HG03354 (cell line): Measurements from ENCODE around the gene MYBPHL.
"Not testable (repeated sequence)": the region's sequence is repeated elsewhere in the genome, so short reads cannot be mapped to it uniquely, and the experiment has no call there.

Experiments
- ATAC-seq: cut with Tn5 transposase; IDR thresholded peaks from one replicate; pipeline ENCODE4 v1.9.1; 2021; ENCODE audit warnings: mild to moderate bottlenecking; ENCODE audit not compliant: unreplicated experiment, poor library complexity, severe bottlenecking

Gene MYBPHL

DNA sequence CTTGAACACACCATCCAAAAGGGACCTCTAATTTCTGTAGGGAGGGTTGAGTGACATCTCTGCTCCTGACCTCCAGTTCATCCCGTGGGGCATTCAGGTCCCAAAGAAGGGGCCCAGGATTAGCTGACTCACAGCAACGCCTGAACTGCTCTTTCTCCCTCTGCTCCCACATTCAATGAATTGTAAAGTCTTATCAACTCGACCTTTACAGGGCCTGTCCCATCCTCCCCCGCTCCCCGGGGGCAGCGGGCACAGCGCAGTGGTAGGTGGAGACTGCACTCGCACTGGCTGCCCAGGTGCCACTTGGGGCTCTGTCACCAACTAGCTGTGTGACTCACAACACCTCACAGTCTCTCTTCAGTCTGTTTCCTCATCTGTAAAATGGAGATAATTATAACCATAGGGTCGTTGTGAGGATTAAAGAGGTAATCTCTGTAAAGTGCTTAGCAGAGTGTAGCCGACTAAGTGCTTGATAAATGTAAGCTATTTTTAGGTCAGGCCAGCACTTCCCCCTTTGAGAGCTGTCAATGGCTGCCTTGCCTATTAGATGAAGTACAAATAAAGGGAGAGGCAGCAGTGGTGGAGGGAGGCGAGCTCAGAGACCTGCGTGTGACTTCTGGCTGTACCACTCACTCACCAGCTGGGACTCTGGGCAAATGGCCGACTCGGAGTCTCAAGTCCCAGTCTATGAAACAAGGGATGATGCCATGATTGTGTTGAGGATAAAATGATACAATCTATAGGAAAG is 637 bp upstream of the MYBPHL start:
- no peak for ATAC-seq

DNA sequence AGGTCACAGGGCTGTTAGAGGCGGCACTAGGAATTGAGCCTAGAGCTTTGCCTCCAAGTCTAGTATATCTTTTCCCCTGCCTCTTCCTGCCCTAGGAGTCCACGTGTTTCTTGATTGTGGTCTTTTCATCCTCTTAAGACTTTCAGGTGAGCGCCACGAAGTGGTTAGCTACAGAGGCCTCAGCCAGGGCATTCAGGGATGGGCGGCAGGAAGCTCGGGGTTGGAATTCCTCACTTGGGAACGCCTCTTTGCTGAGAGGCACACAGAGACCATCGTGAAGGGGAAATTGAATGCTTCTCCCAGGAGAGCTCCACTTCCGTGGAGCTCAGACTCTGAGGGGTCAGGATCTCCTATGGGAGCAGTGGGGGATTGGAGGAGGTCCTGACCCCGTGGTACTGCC is 820 bp downstream of the MYBPHL start:
- ATAC-seq: not testable (repeated sequence)

DNA sequence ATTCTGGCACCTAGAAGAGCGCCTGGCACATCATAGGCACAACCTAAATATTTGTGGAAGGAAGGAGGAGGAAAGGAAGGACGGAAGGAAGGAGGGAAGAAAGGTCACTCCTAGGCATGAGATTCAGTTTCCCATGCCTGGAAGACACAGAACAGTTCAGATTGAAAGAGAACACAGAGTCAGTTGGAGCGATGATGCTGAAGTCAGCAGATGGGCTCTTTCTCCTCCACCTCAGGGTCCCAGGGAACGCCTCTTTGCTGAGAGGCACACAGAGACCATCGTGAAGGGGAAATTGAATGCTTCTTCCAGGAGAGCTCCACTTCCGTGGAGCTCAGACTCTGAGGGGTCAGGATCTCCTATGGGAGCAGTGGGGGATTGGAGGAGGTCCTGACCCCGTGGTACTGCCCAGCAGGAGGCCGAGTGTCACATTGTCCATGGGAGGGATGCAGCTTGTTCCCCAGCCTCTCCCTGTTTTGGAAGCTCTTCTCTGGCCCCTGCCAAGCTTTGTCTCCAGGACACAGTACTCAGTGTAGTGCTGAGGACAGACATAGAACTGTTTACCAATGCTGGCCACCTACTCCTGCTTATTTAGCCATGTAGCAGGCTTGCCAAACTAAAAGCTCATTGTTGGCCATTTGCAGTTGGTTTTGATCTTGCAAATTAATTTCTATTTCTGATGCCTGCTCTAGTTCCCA is 2.4 kb downstream of the MYBPHL start:
- no peak for ATAC-seq

DNA sequence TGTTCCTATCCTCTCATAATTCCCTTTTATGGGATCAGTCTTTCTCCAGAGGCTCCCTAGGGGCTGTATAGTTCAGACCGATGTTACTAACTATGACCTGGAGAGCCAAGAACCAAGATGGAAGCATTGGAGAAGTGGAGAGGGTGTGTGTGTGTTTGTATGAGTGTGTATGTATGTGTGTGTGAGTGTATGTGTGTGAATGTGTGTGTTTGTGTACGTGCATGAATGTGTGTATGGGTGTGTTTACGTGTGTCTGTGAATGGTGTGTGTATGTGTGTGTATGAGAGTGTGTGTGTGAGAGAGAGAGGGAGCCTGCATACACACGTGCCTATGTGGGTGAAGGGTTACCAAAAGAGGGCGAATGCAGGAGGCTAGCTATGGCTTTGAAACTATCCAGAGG is 4.9 kb downstream of the MYBPHL start:
- ATAC-seq: no peak

DNA sequence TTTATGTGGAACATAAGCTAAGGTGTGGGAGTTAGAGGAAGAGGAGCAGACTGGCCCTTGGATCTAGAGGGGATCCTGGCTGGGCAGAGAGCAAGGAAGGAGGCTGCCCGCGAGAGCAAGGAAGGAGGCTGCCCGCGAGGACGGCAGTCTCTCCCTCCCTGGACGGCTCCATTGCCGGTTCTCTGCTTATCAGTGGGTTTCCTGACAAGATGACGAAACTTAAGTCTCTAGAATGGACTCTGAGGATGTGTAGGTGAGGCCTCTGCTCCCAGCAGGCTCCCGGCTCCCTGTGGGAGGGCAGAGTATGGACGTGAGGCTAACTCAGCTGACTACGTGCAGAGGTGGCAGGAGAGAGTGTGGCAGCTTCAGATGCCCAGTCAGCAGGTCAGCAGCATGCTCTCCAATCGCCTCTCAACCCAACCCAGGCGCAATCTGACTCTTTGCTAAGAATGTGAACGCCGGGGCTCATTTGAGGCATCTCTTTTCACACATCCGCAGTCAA is 6.1 kb downstream of the MYBPHL start:
- ATAC-seq: no peak

DNA sequence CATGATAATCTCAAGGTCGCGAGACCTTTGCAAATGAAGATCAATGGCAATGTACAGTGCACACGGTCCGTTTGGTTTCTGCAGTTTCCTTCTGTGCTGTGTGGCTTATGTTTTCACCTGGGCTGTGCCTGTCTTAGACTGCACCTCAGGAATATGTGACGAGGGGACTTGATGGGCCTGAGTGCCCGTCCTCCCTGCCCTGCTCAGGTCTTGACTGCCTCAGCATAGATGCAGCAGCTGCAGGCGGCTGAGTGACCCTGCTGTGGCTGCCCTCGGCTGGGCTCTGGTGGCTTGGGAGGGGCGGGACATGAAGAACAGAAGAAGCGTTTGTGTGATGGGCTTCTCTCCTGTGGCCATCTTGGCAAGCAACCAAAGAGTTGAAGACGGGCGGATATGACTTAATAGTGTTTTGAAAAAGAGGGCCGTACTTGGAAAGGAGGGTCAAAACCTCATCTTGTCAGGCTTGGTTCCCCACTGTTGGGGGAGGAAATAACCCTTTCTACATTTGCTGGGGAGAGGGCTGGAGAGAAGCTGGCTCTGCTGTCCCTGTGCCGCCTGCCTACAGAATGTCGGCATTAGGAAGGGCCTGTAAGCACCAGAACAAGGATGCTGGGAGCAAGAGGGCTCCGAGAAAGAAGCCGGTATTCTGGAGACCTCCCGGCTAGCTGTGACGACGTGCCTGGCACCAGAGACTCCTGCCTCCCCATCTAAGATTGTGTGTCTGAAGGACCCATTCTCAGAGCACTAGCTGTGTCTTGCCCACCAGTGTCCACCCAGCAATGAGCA is 7.1 kb downstream of the MYBPHL start:
- ATAC-seq: no peak

DNA sequence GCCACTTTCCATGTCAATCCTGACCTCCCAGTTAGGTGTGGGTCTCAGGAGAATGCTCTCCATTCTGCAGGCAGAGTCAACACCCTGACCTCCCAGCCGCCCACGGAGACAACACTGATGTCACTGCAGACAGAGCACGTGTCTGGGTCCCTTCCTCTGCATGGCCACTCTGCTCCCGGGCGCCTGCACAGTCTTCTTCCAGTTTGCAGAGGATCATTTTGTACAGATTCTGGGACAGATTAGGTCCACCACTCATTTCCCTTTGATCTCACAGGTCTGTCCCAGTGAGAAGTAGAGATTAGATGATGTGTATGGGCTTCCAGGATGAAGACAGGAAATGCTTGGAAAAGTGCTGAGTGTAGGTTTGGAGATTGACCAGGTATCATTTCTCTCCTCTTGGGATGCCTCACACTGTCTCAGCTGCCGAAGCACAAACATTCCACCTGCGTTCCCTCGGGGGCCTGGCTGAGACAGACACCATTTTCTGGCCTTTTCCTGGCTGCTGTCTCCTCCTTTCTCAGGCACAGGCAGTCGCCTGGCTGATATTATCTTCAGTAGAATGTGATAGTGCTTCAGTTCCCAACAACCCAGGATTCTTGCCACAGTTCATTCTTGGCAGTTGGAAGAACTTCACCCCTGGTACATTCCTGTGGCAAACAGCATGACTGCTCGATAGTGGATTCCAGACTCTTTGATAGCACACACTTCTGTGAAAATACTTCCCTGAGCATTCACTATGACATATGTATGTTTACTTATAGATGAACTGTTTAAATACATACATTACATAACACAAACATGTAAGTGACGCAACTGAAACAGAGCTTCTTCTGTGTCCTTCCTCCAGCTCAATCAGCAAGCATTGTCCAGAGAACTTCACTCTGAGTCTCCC is 7.9 kb downstream of the MYBPHL start:
- no peak for ATAC-seq

DNA sequence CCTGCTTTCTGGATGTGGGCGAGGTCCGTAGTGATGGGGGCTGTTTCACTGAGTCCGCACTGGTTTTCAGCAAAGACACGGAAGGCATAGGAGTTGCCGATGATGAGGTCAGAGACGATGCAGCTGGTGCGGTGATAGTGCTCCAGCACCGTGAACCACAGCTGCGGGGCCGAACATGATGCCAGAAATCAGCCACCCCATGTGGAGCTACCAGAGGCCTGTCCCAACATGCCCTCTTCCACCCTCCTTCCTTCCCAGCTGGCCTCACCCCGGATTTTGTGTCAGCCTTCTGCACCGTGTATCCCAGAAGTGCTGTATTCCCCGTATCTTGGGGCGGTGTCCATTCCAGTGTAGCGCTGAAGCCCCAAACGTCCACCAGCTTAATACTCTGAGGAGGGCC is 10.0 kb downstream of the MYBPHL start:
- no peak for ATAC-seq

DNA sequence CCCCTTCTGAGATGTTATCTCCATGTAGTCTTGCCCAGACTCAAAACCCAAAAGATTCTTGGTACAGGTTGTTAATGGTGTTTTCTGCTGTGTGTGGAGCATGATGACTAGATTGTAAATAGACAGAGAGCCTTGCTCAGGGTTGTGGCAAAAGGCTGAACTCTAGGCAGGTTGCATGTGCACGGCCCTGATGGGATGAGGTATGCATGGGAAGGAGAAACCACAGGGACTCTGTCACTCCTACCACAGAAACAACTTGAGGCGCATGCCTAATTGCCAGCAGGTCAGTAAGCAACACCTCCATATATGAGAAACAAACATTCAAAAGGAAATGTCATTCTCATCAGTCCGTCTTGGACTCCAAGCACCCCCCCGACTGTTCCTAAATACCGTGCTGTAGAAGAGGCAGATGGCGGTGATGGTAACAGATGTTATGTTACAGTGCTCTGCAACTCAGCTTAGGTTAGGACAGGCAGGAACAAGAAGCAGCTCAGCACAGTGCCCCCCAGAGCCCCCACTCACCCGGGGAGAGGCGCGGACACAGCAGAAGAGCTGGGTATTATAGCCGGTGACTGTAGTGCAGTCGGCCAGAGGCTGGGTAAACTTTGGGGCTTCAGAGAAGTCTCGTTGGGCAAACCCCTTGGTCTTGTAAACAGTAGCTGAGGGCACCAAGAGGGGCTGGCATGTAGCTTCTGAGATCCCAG is 10.9 kb downstream of the MYBPHL start:
- no peak for ATAC-seq

DNA sequence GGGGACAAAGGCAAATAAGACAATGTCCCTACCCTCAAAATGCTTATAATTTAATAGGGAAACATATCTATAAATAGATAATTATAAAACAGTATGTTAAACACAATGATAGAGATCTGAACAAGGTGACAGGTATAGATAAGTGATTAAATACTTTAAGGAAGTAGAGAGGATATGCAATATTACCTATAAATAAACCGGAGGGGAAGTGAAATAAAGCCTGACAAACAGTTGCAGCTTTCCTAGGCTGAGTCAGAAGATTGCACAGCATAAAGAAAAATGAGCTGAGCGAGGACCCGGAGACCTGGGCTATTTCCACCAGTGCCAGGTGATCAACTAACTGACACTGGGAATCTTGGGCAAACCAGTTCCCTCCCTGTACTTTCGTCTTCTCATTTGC is 12.3 kb downstream of the MYBPHL start:
- ATAC-seq: no peak

DNA sequence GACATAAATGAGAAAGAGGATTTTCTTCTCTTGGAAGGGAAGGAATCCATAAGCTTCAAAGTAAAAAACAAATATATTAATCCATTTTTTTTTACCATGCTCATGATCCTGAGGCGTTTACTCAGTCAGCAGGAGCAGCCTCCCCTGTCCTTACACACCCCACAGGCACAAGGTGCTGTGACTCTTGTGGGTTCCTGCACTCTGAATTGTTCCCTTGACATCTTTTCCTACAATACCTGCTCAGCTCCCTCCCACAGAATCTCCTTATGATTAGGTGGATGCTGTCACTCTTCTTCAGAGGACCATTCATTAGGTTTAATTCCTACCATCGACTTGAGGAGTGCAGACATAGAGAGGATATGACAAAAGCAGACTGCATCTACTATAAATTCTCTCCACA is 13.8 kb downstream of the MYBPHL start:
- ATAC-seq: no peak

DNA sequence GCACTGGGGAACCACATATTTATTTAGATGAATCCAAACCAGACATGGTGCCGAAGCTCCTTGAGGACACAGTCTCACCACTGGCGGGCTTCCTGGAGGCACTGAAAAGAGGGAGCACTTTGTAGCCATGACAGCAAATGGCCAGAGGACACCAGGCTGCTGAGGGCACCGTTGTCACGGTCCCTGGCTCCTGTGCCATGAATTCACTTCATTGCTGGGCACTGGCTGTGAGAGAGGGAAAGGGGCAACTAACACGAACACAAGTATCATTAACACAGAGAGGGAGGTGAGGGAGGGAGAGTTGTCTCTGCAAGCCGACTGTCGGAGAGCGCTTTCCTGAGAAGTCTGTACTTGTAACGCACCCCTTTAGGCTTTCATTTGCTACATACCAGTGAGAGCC is 14.4 kb downstream of the MYBPHL start:
- ATAC-seq: no peak

DNA sequence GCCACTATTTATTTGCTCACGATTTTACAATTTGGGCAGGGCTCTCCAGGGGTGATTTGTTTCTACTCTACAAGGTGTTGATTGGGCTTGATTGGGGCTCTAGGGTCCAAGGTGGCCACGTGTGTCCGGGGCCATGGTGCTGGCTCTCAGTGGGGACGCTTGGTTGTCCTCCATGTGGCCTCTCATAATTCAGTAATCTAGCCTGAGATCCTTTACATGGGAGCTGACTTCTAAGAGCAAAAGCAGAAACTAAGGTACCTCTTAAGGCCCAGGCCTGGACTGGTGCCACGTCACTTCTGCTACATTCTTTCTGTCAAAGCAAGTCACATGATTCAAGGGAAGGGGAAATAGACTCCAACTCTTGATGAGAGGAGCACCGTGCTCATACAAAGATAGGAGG is 15.8 kb downstream of the MYBPHL start:
- no peak for ATAC-seq

DNA sequence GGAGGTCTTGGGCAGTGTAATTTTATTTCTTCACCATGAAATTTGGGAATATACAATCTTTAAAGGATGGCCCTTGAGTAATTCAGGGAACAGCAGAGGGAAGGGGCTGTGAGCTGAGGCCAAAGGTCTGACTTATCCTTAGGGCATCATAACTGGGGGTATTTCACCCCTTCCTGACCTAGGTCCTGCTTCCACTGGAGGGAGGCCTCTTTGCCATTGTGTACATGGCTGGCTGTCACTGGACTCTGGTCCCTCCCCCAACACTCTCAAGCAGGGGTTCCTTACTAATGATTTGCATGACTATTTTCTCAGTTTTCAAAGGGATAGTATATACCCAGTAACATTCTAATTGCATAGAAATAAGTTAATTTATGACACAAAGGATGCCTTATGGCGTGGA is 16.7 kb downstream of the MYBPHL start:
- no peak for ATAC-seq

DNA sequence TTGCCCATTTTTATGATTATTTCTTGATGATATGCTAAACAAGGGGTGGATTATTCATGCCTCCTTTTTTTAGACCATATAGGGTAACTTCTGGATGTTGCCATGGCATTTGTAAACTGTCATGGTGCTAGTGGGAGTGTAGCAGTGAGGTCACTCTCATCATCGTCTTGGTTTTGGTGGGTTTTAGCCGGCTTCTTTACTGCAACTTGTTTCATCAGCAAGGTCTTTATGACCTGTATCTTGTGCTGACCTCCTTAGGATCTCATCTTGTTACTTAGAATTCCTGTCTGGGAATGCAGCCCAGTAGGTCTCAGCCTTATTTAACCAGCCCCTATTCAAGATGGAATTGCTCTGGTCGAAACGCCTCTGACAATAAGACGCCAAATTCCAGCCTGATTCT is 20.0 kb downstream of the MYBPHL start:
- not testable (repeated sequence) for ATAC-seq

DNA sequence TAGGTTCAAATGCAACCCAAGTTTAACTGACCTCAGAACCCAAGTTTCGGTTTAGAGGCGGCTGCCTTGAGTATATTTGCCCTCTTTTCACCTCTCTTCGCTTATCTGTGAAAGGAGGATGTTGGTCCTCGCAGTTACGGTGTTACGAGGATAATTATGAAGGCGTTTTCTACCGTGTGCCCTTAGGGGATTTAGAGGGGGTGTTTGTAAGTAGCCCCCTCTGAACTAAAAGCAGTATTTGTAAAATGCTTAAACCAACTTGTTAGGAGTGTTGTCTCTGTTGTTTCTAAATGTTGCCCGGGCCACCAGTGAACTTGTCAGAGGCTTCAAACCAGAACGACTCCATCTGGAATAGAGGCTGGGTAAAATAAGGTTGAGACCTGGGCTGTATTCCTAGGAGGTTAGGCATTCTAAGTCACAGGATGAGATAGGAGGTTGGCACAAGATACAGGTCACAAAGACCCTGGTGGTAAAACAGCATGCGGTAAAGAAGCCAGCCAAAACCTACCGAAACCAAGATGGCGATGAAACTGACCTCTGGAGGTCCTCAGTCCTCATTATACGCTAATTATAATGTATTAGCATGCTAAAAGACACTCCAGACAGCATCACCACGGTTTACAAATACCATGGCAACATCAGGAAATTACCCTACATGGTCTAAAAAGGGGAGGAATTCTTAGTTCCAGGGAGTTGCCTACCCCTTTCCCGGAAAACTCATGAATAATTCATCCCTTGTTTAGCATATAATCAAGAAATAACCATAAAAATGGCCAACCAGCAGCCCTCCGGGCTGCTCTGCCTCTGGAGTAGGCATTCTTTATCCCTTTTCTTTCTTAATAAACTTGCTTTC is 22.8 kb downstream of the MYBPHL start:
- no peak for ATAC-seq

DNA sequence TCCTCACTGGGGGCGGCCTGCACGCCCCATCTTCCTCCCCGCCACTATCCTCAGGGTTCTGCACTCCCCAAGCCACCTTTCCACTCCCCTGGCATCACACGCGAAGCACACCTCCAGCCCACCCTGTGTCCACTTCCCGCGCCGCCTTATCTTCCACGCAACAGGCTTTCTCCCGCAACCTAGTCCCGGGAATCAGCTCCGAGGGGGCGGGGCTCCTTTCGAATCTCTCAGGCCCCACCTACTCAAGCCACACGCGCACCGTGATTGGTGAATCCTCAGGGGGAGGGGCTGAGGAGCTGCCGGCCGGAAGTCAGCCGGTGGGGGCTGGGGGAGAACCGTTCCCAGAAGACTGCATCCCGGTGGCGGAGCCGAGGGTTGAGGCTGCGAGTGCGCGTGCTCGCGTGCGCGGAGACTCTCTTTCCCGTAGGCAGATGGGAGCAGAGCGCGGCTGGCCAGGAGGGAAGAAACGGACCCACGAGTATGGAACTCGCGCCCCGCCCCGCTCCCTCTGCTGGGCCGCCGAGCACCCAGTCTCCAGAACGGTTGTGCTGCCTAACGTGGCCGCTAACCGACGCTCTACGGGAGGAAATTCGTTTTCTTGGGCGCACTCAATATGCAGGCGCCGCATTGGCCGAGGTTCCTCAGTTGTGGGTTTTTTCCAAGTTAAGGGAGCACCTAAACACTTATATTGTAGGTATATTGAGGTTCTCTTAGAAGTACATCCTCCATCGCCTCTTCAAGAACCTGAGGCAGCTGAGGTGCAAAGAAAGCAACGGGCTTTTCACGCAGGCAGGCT is 23.7 kb downstream of the MYBPHL start, which contains the start of gene PSRC1:
Gene PSRC1 (minus strand): TSS at position 194 of the 796 bp plus-strand sequence.
- peak; percentile 98 for ATAC-seq
